Muscle of back (tissue), 10 donors: ENCODE data around the gene PRPH2. TPM values are rescaled to one million over a fixed set of nuclear protein-coding genes. Genes with fewer than 3 reads are reported as not detected.

Experiments used
- polyA plus RNA-seq, 10 donors: library from polyadenylated mRNA; unstranded; fragments of 120-200 nt; gene quantifications; one replicate each; pipeline ENCODE4 v1.2.1, GENCODE V29; 2013; ENCODE audit not compliant: insufficient read length in 10 of 10

Gene PRPH2
- polyA plus RNA-seq, 10 donors = 2.4 to 6.7 (median 4.3) TPM

Other genes starting within 250 kb of the PRPH2 start
- gene UBR2, start 158.6 kb downstream of the PRPH2 start, polyA plus RNA-seq = 10 to 100 TPM; 13.1 to 22.1 (median 17.2) TPM
- 10 to 100 TPM; 11.3 to 18.4 (median 15.0) TPM for gene TBCC, start 23.5 kb upstream of the PRPH2 start, polyA plus RNA-seq
- 10 to 100 TPM in 8 of 10 donors, 1 to 10 TPM in 2; 9.0 to 14.8 (median 11.6) TPM for gene BICRAL, start 59.5 kb upstream of the PRPH2 start, polyA plus RNA-seq
- gene RPL7L1, start 157.0 kb upstream of the PRPH2 start, polyA plus RNA-seq = 10 to 100 TPM; 60.0 to 94.2 (median 75.2) TPM
- gene PTCRA, start 193.5 kb upstream of the PRPH2 start, polyA plus RNA-seq = not detected
- 10 to 100 TPM; 21.2 to 43.0 (median 28.6) TPM for gene CNPY3, start 206.9 kb upstream of the PRPH2 start, polyA plus RNA-seq
- under 1 TPM; 0.16 to 0.92 (median 0.44) TPM for gene GNMT, start 238.2 kb upstream of the PRPH2 start, polyA plus RNA-seq